Breast epithelium (tissue), 3 donors: ENCODE measurements around the gene PAFAH2.

Experiments
- CTCF ChIP-seq, 3 donors: fragments of 450-650 bp; IDR thresholded peaks; one replicate each; pipeline ENCODE4 v1.5.1; 2016 to 2017; ENCODE audit warnings: antibody characterized with exemption in 3 of 3, mild to moderate bottlenecking in 3 of 3, moderate library complexity in 3 of 3
- POLR2A ChIP-seq: fragments of 450-650 bp; IDR thresholded peaks from one replicate; pipeline ENCODE4 v1.6.1; 2016; ENCODE audit warnings: antibody characterized with exemption, mild to moderate bottlenecking, moderate library complexity
- POLR2AphosphoS5 ChIP-seq, 3 donors: sonication (generic); formaldehyde crosslinking; IDR thresholded peaks; one replicate each; pipeline ENCODE4 v1.6.1; 2017; ENCODE audit warnings: antibody characterized with exemption in 3 of 3

DNA sequence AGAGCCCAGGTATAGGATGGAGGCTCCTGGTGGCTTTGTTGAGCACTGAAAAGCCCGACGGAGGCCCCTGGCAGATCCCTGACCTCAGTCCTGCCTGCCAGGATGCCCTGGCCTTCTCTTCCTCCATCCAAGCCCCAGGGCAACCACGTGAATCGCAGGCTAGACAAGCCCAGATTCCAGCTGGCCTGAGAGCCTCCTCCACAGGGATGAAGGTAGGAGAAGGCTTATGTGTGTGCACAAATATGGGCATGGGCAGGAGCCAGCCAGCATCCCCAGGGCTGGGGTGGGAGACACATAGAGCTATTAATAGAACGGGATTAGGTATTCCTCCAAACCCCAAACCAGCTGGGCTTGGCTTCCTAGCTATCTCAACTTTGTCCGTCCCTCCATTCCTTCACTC is 19.7 kb upstream of the PAFAH2 start:
- no peak for TF ChIP-seq CTCF (IDR thresholded peaks at IDR 0.05)
- no peak for TF ChIP-seq POLR2AphosphoS5 (IDR thresholded peaks at IDR 0.05)
- TF ChIP-seq POLR2A, result no peak
